Right lobe of liver (tissue), 4 donors: Measurements from ENCODE around the gene PRKN.

ENCODE experiments used
- POLR2A ChIP-seq: fragments of 450-650 bp; IDR thresholded peaks from one replicate; pipeline ENCODE4 v1.6.1; 2017; ENCODE audit warnings: antibody characterized with exemption, mild to moderate bottlenecking
- TF ChIP-seq, protein P1 (sequence below), 4 donors: fragments of 200-600 bp in 3 of 4; fragments of 450-650 bp in 1 of 4; IDR thresholded peaks; one replicate each; pipeline versions ENCODE4 v1.5.1 to v1.8.0; 2016 to 2022; ENCODE audit warnings: antibody characterized with exemption in 4 of 4, mild to moderate bottlenecking in 2 of 4
- donor health status: DM: no; HTN: no; CAD: no.
- donor health status: DM: no; HTN: no; CAD: no.
- donor health status: DM: no; HTN: yes; CAD: no.

DNA sequence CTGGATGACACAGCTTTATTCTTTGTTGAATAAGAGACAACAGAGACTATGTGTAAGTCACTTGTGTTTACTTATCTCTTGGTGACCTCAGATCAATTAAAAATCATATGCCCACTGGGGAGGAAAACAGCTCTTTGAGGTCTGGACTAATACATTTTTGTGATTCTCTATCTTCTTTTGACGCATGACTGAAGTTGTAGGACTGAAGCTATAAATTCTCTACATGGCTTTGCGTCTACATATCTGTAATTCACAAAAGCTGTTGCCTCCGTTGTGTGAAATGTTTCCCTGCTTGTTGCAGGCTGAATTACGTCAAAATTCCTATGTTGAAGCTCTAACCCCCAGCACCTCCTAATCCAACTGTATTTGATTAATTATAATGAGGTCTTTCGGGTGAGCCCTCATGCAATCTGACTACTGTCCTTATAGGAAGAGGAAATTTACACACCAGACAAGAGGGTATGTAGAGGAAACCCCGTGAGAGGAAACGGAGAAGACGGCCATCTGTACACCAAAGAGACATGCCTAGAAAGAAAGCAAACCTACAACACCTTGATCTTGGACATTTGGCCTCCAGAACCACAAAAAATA is 481.6 kb downstream of the PRKN start:
- TF ChIP-seq, protein P1, sequence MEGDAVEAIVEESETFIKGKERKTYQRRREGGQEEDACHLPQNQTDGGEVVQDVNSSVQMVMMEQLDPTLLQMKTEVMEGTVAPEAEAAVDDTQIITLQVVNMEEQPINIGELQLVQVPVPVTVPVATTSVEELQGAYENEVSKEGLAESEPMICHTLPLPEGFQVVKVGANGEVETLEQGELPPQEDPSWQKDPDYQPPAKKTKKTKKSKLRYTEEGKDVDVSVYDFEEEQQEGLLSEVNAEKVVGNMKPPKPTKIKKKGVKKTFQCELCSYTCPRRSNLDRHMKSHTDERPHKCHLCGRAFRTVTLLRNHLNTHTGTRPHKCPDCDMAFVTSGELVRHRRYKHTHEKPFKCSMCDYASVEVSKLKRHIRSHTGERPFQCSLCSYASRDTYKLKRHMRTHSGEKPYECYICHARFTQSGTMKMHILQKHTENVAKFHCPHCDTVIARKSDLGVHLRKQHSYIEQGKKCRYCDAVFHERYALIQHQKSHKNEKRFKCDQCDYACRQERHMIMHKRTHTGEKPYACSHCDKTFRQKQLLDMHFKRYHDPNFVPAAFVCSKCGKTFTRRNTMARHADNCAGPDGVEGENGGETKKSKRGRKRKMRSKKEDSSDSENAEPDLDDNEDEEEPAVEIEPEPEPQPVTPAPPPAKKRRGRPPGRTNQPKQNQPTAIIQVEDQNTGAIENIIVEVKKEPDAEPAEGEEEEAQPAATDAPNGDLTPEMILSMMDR (IDR thresholded peaks at IDR 0.05), result no peak
- TF ChIP-seq POLR2A, result no peak
